Dermis microvascular lymphatic vessel endothelial cell (primary cell): ENCODE measurements around the gene LHFPL2. TPM values are rescaled to one million over a fixed set of nuclear protein-coding genes. Genes with fewer than 3 reads are reported as not detected.
"Not testable (repeated sequence)": the region's sequence is repeated elsewhere in the genome, so short reads cannot be mapped to it uniquely, and the experiment has no call there.

ENCODE experiments used
- DNase-seq, 2 donors: peaks; one replicate each; pipeline versions ENCODE4 v3.0.0 to v3.0.0-alpha.2; 2010; ENCODE audit warnings: low read depth in 2 of 2
- total RNA-seq: library from RNA; depleted of rRNA; stranded (reverse); fragments of >200 nt; gene quantifications from 2 replicates; pipeline ENCODE4 v1.2.1, GENCODE V29; 2014

The LHFPL2 gene
- total RNA-seq, 1 donor from 2014 or later: 21.1 TPM

- no peak for DNase-seq
Observed at GRCh38 chr5:78473751-78474150, 174.8 kb downstream of the LHFPL2 start.

- DNase-seq: peak in 1 of 2 donors; percentile 63
Observed at GRCh38 chr5:78472469-78473106, 176.0 kb downstream of the LHFPL2 start.

GRCh38 chr5:78471896-78472295 lies 176.7 kb downstream of the LHFPL2 start:
- DNase-seq: no peak

GRCh38 chr5:78467752-78468357 lies 180.7 kb downstream of the LHFPL2 start:
- DNase-seq: peak; percentile 40 to 67

DNA sequence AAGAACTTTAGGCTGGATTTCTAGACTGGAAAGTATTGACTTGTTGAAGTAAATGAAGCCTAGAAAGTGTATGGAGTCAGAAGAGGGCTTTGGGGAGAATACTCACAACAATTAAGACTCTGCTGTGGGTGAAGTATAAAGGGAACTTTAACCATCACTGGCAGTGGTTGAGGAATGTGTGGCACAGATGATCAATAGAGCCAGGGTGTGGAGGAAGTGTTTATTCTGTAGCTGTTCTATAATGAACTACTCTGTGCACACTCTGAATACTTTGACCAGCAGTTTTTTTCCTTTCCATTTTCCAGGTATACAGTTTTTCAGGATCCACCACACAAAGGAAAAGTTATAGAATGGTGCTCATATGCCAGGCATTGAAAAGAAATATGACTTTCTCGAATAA lies 181.4 kb downstream of the LHFPL2 start:
- no peak for DNase-seq

- no peak for DNase-seq
Observed at GRCh38 chr5:78458843-78459242, 189.7 kb downstream of the LHFPL2 start.

DNA sequence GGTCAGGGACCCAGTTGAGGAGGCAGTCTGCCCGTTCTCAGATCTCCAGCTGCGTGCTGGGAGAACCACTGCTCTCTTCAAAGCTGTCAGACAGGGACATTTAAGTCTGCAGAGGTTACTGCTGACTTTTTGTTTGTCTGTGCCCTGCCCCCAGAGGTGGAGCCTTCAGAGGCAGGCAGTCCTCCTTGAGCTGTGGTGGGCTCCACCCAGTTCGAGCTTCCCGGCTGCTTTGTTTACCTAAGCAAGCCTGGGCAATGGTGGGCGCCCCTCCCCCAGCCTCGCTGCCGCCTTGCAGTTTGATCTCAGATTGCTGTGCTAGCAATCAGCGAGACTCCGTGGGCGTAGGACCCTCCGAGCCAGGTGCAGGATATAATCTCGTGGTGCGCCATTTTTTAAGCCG lies 191.1 kb downstream of the LHFPL2 start:
- DNase-seq: not testable (repeated sequence)

DNA sequence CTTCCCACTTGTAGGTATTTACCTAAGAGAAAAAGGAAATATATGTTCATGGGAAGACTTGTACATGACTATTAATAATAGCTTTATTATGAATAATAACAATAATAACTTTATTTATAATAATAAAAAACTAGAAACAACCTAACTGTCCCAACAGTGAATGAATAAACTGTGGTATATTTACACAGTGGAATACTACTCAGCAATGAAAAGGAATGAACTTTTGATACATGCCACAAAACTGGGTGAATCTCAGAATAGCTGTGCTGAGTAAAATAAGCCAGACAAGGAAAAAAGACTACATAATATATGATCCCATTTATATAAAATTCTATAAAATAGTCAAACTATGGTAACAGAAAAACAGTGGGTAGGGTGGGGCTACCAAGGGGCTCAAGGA lies 199.5 kb downstream of the LHFPL2 start:
- DNase-seq: no peak

GRCh38 chr5:78447775-78448424 lies 200.7 kb downstream of the LHFPL2 start:
- no peak for DNase-seq
